GM23248 (cell line): ENCODE measurements around the gene CYP2C9. TPM values are rescaled to one million over a fixed set of nuclear protein-coding genes. Genes with fewer than 3 reads are reported as not detected.

Source experiments
- DNase-seq: peaks from one replicate; pipeline ENCODE4 v3.0.0-alpha.2; 2015
- H2AFZ ChIP-seq: fragments of 200-600 bp; sonication (generic); 2 replicates; pipeline ENCODE4 v1.6.1; 2016; ENCODE audit warnings: antibody characterized with exemption
- H3F3A ChIP-seq: fragments of 200-600 bp; sonication (generic); 2 replicates; pipeline ENCODE4 v1.6.1; 2016; ENCODE audit warnings: mild to moderate bottlenecking, antibody characterized with exemption, mixed run types; ENCODE audit not compliant: insufficient read depth
- H3K27ac ChIP-seq: fragments of 200-600 bp; sonication (generic); 2 replicates; pipeline ENCODE4 v1.5.1; 2016; ENCODE audit warnings: mild to moderate bottlenecking
- H3K27me3 ChIP-seq: fragments of 200-600 bp; sonication (generic); replicated peaks from 2 replicates; pipeline ENCODE4 v1.6.1; 2016; ENCODE audit warnings: mild to moderate bottlenecking; ENCODE audit not compliant: insufficient read depth
- H3K36me3 ChIP-seq: fragments of 200-600 bp; sonication (generic); 2 replicates; pipeline ENCODE4 v1.6.1; 2016; ENCODE audit warnings: low read depth, mild to moderate bottlenecking
- H3K4me1 ChIP-seq: fragments of 200-600 bp; sonication (generic); 2 replicates; pipeline ENCODE4 v1.6.1; 2016; ENCODE audit warnings: mild to moderate bottlenecking; ENCODE audit not compliant: insufficient read depth
- H3K4me2 ChIP-seq: fragments of 200-600 bp; sonication (generic); one replicate; pipeline ENCODE4 v1.6.1; 2016; ENCODE audit warnings: mild to moderate bottlenecking; ENCODE audit not compliant: unreplicated experiment
- H3K4me3 ChIP-seq: fragments of 200-600 bp; sonication (generic); 2 replicates; pipeline ENCODE4 v1.5.1; 2016; ENCODE audit warnings: mild to moderate bottlenecking
- H3K79me2 ChIP-seq: fragments of 200-600 bp; sonication (generic); 2 replicates; pipeline ENCODE4 v1.6.1; 2016; ENCODE audit warnings: mild to moderate bottlenecking; ENCODE audit not compliant: insufficient read depth
- H3K9ac ChIP-seq: fragments of 200-600 bp; sonication (generic); 2 replicates; pipeline ENCODE4 v1.6.1; 2016; ENCODE audit warnings: mild to moderate bottlenecking
- H3K9me2 ChIP-seq: fragments of 200-600 bp; sonication (generic); 2 replicates; pipeline ENCODE4 v1.6.1; 2016; ENCODE audit warnings: mixed run types, mild to moderate bottlenecking, moderate library complexity; ENCODE audit not compliant: insufficient read depth
- H3K9me3 ChIP-seq: fragments of 200-600 bp; sonication (generic); one replicate; pipeline ENCODE4 v1.6.1; 2017; ENCODE audit warnings: low read depth
- H4K20me1 ChIP-seq: fragments of 200-600 bp; sonication (generic); 2 replicates; pipeline ENCODE4 v1.6.0; 2016; ENCODE audit not compliant: insufficient read depth
- EZH2 ChIP-seq: fragments of 200-600 bp; sonication (generic); IDR thresholded peaks from 2 replicates; pipeline ENCODE4 v1.6.1; 2018; ENCODE audit warnings: antibody characterized with exemption, mild to moderate bottlenecking; ENCODE audit not compliant: insufficient read depth, poor library complexity, severe bottlenecking
- EZH2phosphoT487 ChIP-seq: fragments of 200-600 bp; sonication (generic); IDR thresholded peaks from 2 replicates; pipeline ENCODE4 v1.6.1; 2018; ENCODE audit warnings: antibody characterized with exemption, moderate library complexity, mild to moderate bottlenecking, low read depth; ENCODE audit not compliant: insufficient read depth
- WGBS, 2 experiments: methylation state at CpG; one replicate each; pipeline ENCODE4 v1.1.6; 2015 to 2017; ENCODE audit warnings: low lambda C conversion rate in 2 of 2, low coverage in 1 of 2; ENCODE audit errors: missing lambda C conversion rate in 2 of 2; 5-methylcytosine and 5-hydroxymethylcytosine counted together
- in situ Hi-C: fragments of 300-500 bp; cut with MboI; formaldehyde crosslinking; loops from 2 replicates; pipeline ENCODE4 v1.15.0; 2020
- polyA plus RNA-seq: library from polyadenylated mRNA; unstranded; fragments of >200 nt; fragmentation: Nextera tagmentation; extraction: Ambion mirVana; gene quantifications from 2 replicates; pipeline ENCODE4 v1.2.1, GENCODE V29; 2016
- total RNA-seq: library from RNA; depleted of rRNA; stranded (reverse); fragments of >200 nt; shearing (Covaris generic); gene quantifications from 2 replicates; pipeline ENCODE4 v1.2.3, GENCODE V29; 2014

Gene CYP2C9
- total and polyA plus RNA-seq, 2 experiments from 2014 or later, result not detected

- DNase-seq, result peak; percentile 57
- Histone ChIP-seq H3F3A (no peaks in the 10 kb centered on the region), H3K4me2 (no peak overlapping the region), H3K9ac (no peak overlapping the region), H3K27ac (no peak overlapping the region), H3K36me3 (no peaks in the 10 kb centered on the region), H3K9me2 (no peaks in the 10 kb centered on the region), H3K4me1 (no peaks in the 10 kb centered on the region), H3K27me3 (no peaks in the 10 kb centered on the region), H2AFZ (no peak overlapping the region), H3K4me3 (no peak overlapping the region), H3K9me3 (no peaks in the 10 kb centered on the region), H3K79me2 (no peaks in the 10 kb centered on the region), H4K20me1 (no peaks in the 10 kb centered on the region)
- no peak for TF ChIP-seq EZH2
- WGBS, 2 experiments, result 0% methylated on average over 1 of the region's 1 CpG
- in situ Hi-C loops, result no loop called here
Observed at GRCh38 chr10:94963901-94964300, 25.4 kb downstream of the CYP2C9 start.

DNA sequence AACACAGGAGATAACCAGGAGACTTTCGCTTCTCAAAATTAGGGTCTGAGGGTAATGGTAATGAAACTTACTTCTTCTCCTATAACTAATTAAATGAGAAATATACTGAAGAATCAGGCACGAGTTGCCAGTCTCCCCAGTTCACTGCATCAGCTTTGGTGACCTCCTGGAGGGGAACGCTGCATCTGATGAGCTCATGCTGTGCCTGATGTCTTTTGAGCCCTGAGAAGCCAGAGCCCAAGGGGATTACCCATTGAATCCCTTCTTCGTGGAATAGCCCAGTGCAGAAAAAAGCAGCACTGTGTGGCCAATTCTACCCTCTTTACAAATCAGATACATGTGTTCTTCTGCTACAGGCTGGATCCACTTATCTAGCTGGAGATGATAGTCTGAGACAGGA, 45.1 kb downstream of the CYP2C9 start:
- H2AFZ ChIP-seq, result no peak overlapping the region
- H3K79me2 ChIP-seq, result no peaks in the 10 kb centered on the region
- no peaks in the 10 kb centered on the region for H4K20me1 ChIP-seq
- TF ChIP-seq EZH2phosphoT487 (no peak), EZH2 (no peak)
- H3K4me3 ChIP-seq, result no peak overlapping the region
- H3K27ac ChIP-seq, result no peak overlapping the region
- H3K27me3 ChIP-seq, result no peaks in the 10 kb centered on the region
- in situ Hi-C loops, result no loop called here
- H3K4me2 ChIP-seq, result no peak overlapping the region
- H3K9ac ChIP-seq, result no peak overlapping the region
- WGBS, 2 experiments, result 10 to 11% methylated on average over 4 of the region's 4 CpGs
- DNase-seq, result no peak
- H3K9me2 ChIP-seq, result no peaks in the 10 kb centered on the region
- H3K4me1 ChIP-seq, result no peaks in the 10 kb centered on the region
- no peaks in the 10 kb centered on the region for H3F3A ChIP-seq
- H3K9me3 ChIP-seq, result no peaks in the 10 kb centered on the region
- no peaks in the 10 kb centered on the region for H3K36me3 ChIP-seq

- Histone ChIP-seq H3K9ac (no peak overlapping the region), H3K27ac (no peak overlapping the region), H3K79me2 (no peaks in the 10 kb centered on the region), H2AFZ (no peak overlapping the region), H3K9me3 (no peaks in the 10 kb centered on the region), H3K4me3 (no peak overlapping the region), H3F3A (no peaks in the 10 kb centered on the region), H3K9me2 (no peaks in the 10 kb centered on the region), H3K36me3 (no peaks in the 10 kb centered on the region), H3K4me1 (no peaks in the 10 kb centered on the region), H4K20me1 (no peaks in the 10 kb centered on the region), H3K4me2 (no peak overlapping the region), H3K27me3 (no peaks in the 10 kb centered on the region)
- TF ChIP-seq EZH2phosphoT487 (no peak), EZH2 (no peak)
- DNase-seq, result no peak
- in situ Hi-C loops, result no loop called here
Observed at GRCh38 chr10:94989192-94989591, 50.7 kb downstream of the CYP2C9 start.

DNA sequence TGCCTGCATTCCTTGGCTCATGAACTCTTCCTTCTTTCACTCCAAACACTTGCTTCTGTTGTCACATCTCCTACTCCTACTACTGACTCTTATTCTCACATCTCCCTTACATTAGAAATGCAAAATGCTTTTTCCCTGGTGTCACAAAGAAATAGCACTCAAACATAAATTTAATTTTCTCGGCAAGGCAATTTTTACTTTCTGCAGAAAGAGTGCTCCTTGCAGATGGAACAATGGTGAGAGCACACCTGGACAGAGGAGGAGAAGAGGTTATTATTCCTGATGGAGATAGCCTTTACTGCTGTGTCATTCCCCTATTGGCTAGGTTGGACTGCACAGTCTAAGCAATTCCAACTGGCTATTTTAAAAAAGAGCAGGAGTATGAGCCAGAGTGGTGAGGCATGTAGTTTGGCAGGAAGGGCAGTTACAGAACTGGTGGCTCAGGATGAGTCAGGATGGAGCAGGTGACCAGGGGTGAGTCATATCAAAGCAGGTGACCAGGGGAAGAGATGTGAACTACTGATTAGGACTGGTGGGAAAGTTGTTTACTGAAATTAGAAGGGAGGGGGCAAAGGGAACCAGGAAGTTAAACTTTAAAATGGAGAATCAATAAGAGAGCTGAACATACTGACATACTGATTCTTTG, 52.9 kb downstream of the CYP2C9 start:
- Histone ChIP-seq H2AFZ (no peak overlapping the region), H3K4me2 (no peak overlapping the region), H4K20me1 (no peaks in the 10 kb centered on the region), H3K79me2 (no peaks in the 10 kb centered on the region), H3K4me1 (no peaks in the 10 kb centered on the region), H3K9me3 (no peaks in the 10 kb centered on the region), H3F3A (no peaks in the 10 kb centered on the region), H3K36me3 (no peaks in the 10 kb centered on the region), H3K27me3 (no peaks in the 10 kb centered on the region), H3K9ac (no peak overlapping the region), H3K27ac (no peak overlapping the region), H3K4me3 (no peak overlapping the region), H3K9me2 (no peaks in the 10 kb centered on the region)
- WGBS, 2 experiments, result 35 to 65% methylated on average over 1 of the region's 1 CpG
- TF ChIP-seq EZH2phosphoT487 (no peak), EZH2 (no peak)
- DNase-seq, result peak; percentile 3
- in situ Hi-C loops, result no loop called here

GRCh38 chr10:94992811-94993210, 54.4 kb downstream of the CYP2C9 start:
- Histone ChIP-seq H3K9ac (no peak overlapping the region), H2AFZ (no peak overlapping the region), H3F3A (no peaks in the 10 kb centered on the region), H3K27ac (no peak overlapping the region), H3K9me2 (no peaks in the 10 kb centered on the region), H3K36me3 (no peaks in the 10 kb centered on the region), H3K79me2 (no peaks in the 10 kb centered on the region), H3K4me1 (no peaks in the 10 kb centered on the region), H3K4me3 (no peak overlapping the region), H4K20me1 (no peaks in the 10 kb centered on the region), H3K4me2 (no peak overlapping the region), H3K9me3 (no peaks in the 10 kb centered on the region), H3K27me3 (no peaks in the 10 kb centered on the region)
- DNase-seq, result no peak
- WGBS, 2 experiments, result 41 to 52% methylated on average over 4 of the region's 4 CpGs
- in situ Hi-C loops, result no loop called here
- TF ChIP-seq EZH2phosphoT487, result no peak
